ENCODE data around the gene MALT1.

- TF ChIP-seq EZH2 (optimal IDR thresholded peaks at IDR 0.05; ENCODE audit: low read depth, low read length) (no peak), CTCF (IDR thresholded peaks at IDR 0.05; ENCODE audit: low read length) (no peak)
These were observed 30.2 kb upstream of the MALT1 start for GRCh38 chr18:58640891-58641610.
